Stimulated activated CD4-positive, alpha-beta T cell treated with anti-CD3 and anti-CD28 coated beads, TNF-alpha, amount 100 ng/mL, for 24 hours (primary cell): ENCODE measurements around the gene SYNPO.

Source experiments
- DNase-seq, 3 experiments: peaks; one replicate each; pipeline ENCODE4 v3.0.0-alpha.2; 2020; ENCODE audit warnings: low read depth in 3 of 3

The SYNPO gene

DNA sequence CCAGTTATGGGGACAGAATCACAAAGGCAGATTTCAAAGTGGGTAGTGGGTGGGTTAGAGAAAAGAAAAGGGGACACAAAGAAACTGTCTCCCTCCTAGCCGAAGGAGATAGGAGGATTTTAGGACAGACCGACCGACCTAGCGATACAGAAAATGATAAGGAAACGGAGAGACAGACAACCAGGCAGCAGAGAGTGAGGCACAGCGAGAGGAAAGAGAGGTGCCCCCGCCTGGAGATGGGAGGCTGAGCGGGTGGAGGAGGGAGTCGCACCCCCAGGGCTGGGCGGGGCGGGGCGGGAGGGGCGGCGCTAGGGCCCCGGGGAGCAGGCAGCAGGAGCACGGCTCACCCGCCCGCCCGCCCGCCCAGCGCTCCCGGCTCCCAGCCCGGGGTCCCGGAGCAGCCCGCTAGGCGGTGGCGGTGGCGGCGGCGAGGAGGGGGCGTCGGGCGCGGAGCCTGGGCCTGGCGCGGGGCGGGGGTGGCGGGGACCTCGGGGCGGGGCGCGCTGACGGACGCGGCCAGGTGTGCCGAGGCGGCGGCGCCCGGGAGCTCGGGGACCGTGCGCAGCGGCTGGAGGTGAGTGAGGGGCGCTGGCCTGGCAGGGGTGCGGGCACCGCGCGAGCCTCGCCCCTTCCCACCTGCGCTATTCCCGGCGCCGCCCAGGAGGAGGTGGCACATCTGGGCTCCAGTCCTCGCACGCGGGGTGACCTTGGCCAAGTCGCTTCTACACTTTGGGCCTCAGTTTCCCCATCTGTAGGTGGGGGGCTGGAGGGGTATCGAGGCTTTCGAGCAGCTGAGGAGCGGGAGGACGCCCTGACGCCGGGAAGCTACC, 15.9 kb upstream of the SYNPO start:
- peak in 1 of 3 experiments; percentile 21 for DNase-seq

DNA sequence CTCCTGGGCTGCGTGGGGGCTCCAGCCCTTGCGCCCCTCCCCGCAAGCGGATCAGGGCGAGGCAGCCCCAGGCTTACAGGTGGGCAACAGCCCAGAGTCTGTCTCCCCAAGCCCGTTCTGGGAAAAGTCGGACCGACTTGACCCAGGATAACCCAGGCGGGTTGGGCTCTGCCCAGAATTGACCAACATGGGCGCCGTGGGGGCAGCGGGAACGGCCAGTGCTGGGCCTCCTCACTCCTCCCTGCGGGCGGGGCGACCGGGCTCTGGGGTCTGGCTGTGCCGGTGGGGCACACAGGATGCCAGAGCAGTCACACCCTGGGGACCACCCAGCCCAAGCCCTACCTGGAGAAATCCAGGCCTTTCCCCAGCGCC, 15.3 kb upstream of the SYNPO start:
- no peak for DNase-seq

- no peak for DNase-seq
These were observed 14.4 kb upstream of the SYNPO start for GRCh38 chr5:150625831-150626746.

GRCh38 chr5:150626853-150627276, 13.6 kb upstream of the SYNPO start:
- DNase-seq, result no peak

GRCh38 chr5:150627731-150628545, 12.5 kb upstream of the SYNPO start:
- DNase-seq, result no peak

DNA sequence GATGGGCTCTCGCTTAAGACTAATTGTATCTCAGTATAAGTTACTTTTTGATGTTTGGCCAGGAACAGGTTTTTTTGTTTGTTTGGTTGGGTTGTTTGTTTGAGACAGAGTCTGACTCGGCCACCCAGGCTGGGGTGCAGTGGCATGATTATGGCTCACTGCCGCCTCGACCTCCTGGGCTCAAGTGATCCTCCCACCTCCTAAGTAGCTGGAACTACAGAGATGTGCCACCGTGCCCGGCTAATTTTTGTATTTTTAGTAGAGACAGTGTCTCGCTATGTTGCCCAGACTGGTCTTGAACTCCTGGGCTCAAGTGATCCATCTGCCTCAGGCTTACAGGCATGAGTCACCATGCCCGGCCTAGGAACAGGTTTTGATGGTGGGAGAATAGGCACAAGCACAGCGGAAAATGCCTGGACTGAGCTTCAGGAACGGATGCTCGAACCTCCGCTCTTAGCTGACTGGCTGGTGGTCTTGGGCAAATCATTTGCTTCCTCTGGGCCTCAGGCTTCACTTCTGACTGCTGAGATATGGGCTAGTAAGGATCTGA, 11.4 kb upstream of the SYNPO start:
- DNase-seq, result no peak

GRCh38 chr5:150630016-150630415, 10.4 kb upstream of the SYNPO start:
- no peak for DNase-seq

DNA sequence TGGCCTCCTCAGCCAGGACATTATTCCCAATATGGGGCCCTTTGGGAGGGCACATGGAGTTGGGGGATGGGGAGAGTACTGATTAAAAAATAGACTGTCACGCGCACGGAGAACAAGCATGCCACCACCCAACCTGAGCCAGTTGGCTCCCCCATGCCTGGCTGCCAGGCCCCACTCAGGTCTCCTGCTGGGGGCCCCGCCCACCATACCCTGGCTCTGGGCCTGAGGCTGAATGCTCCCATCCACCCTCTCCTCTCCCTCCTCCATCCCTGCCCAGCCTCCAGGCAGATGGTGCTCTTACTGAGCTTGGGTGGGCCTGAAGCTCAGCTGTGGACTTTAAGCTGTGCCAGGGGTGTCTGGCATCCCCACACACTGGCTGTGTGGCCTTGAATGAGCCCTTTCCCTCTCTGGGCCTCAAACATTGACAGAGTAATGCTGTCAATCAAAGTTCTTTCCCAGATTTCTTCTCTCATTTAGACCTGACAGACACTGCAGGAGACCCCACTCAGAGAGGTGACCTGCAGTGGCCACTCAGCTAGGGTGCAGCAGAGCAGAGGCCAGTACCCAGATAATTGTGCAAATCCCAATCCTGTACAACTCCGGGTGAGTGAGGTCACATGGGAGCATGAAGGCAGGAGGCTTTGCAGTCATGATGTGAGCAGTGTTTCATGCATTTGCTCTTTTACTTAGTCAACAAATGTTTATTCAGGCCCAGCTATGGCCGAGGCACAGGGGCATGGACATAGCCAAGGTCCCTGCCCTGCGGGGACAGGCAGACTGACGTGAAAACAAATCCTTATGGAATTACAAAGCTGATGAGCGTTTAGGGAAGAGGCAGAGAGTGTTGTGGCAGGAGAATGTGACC, 9.8 kb upstream of the SYNPO start:
- DNase-seq, result no peak

DNA sequence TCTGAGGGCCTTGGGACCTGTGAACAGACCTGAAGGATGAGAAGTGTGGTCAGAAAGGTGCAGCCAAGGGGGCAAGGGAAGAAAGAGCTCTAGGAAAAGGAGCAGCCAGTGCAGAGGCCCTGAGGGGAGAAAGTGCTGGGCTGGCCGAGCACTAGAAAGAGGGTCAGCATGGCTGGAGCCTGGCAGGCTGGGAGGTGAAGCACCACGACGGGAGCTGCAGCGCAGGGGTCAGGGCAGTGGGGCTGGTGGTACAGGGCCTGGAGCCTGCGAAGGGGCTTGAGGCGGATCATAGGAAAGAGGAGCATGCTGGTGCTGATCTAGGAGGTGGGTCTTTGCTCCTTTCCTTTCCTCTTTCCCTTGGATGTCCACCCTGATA, 9.1 kb upstream of the SYNPO start:
- DNase-seq, result no peak

GRCh38 chr5:150632305-150633160, 7.9 kb upstream of the SYNPO start:
- no peak for DNase-seq

GRCh38 chr5:150633429-150633828, 7.0 kb upstream of the SYNPO start:
- no peak for DNase-seq

DNA sequence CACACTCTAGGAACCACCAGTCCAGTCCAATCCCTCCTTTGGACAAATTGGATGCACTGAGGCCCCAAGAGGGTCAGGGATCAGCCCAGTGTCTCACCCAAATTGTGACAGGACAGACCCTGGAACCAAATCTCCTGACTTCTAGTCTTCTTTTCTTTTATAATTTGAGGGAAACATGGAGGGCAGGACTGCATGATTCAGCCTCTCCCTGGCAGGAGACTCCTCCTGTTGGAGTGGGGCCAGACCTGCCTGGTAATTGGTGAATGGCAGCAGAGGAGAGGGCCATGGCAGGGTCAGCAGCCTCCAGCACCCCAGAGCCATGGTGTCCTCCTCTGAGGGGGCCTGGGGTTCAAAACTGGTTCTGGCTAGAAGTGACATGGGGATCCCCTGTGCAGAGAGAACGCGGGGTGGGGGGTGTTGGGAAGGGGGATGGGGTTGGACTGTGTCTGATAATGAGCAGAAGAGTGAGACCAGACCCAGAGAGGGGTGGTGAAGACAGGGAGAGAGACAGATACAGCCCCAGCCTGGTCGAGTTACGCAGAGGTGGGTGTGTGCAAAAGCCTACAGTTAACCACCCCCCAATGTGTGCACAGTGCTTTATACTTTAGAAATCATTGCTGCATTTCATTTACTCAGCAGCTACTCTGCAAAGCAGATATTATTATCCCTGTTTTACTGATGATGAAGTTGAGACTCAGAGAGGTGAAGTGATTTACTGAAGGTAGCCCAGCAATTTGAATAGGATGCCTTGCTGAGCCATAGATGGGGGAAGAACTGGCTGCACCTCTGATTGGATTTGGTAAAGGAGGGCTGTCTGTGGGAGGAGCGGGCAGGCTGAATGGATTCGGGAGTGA, 3.8 kb upstream of the SYNPO start:
- DNase-seq, result no peak

DNA sequence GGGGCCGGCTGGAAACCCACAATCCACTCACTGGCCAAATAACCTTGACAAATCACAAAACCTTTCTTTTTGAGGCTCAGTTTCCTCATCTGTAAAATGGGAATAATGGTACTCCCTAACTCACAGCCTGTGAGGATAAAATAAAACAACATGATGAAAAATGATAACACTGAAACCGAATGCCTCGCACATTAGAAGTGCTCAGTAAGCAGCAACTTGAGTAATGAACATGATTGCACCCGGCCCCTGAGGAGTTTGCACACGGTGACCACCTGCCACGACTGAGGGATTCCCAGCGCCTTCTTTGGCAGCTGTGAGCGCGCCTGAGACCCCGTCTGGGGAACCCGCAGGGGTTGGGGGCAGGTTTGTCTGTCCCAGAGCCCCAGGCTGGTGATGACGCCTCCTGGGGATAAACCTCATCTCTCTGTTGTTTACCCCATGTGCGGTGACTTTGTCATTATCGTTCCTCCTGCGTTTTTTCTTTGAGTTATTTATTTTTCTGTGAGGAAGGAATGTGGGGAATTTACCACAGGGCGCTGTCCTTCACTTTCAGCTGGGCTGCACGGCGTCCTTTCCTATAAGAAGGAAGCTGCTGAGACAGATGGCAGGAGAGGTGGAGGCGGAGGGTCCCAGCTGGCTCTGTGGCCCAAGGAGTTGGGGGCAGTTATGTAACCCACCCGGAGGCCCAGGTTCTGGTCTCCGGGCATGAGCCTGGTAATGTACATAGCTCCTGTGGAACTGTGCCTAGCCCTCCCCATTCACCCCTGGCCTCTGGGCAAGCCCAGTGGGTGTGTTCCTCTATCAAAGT, 3.0 kb upstream of the SYNPO start:
- no peak for DNase-seq

DNA sequence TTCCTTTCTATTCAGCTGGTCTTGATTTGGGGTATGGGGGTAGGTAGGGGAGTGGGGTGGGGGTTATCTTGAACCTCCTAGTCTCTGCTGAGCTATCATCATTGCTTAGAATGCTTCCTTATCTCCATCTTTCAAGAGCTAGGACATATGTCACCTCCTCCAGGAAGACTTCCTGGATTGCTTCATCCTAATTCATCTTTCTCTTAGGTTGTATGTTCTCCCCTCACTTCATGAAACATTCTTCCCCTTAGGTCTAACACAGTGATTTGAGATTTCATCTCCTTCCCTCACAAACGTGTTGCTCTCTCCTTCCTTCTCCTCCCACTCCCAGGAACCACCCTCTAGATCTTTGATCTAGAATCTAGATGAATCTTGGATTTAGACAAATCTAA, 2.4 kb upstream of the SYNPO start:
- no peak for DNase-seq

GRCh38 chr5:150638488-150639376, 1.7 kb upstream of the SYNPO start:
- no peak for DNase-seq

DNA sequence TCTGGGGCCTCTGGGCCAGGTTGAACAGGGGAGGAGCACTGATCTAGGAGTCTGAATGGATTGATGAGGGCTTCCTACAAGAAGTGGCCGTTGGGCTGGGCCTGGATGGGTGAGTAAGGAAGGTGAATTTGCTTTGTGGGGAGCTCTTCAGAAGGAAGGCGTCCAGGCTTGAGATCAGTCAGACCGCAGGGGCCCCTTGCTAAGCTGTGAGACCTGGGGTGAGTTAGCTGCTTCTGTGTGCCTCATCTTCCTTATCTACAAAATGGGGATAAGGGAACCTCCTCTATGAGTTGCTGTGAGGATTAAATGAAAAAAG, 1.1 kb upstream of the SYNPO start:
- no peak for DNase-seq

DNA sequence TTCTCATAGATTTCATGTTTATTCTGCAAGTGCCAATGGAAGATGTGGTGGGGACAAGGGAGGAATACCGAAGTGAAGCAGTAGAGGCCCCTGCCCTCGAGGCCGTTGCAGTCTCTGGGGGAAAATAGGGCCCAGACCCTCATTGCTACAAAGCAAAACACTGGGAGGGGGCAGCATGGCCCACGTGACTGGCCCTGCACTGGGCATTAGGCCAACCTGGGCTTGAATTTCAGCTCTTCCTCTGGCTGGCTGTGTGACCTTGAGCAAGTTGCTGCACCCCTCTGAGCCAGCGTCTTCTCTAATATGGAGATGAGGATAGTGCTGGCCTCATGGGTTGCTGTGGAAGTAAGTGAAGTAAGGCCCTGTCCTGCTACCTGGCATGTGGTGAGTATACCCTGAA, 709 bp upstream of the SYNPO start:
- DNase-seq, result no peak
